Measurements from ENCODE around the gene PRMT2. TPM values are rescaled to one million over a fixed set of nuclear protein-coding genes. Genes with fewer than 3 reads are reported as not detected.
A peak's percentile ranks its signal among the peaks of the same experiment; 100 is the strongest.

PRMT2 gene
- total and polyA plus RNA-seq, 2 experiments from 2014 or later: 51.9 to 56.9 TPM

- peaks cover 24% of the 10 kb centered on the region for H3K36me3 ChIP-seq (ENCODE audit: insufficient read depth)
- no peaks in the 10 kb centered on the region for H3K4me1 Mint-ChIP-seq
- H3K27me3 Mint-ChIP-seq (ENCODE audit: insufficient read depth, low read depth, poor library complexity): peaks cover 8% of the 10 kb centered on the region
- H3K79me2 ChIP-seq (replicated peaks; ENCODE audit: insufficient read depth): no peaks in the 10 kb centered on the region; the same call in 1 of the 2 replicates
- peaks cover 78% of the 10 kb centered on the region for H3K36me3 Mint-ChIP-seq (ENCODE audit: low read depth)
- H4K20me1 ChIP-seq (replicated peaks; ENCODE audit: insufficient read depth): peaks cover 11% of the 10 kb centered on the region
- H3K4me2 ChIP-seq: no peak overlapping the region
- TF ChIP-seq EZH2 (IDR thresholded peaks at IDR 0.05; ENCODE audit: low read depth, unreplicated experiment) (no peak), ZNF114 (CRISPR knock-in tag; IDR thresholded peaks at IDR 0.05) (no peak), ZNF331 (CRISPR knock-in tag; IDR thresholded peaks at IDR 0.05; ENCODE audit: low read depth) (no peak), NANOG (IDR thresholded peaks at IDR 0.05; ENCODE audit: borderline replicate concordance) (no peak), EZH2phosphoT487 (IDR thresholded peaks at IDR 0.05; ENCODE audit: unreplicated experiment) (no peak), POLR2AphosphoS5 (IDR thresholded peaks at IDR 0.05; ENCODE audit: low read depth) (no peak), JUNB (IDR thresholded peaks at IDR 0.05; ENCODE audit: unreplicated experiment) (no peak), REST (IDR thresholded peaks at IDR 0.05; ENCODE audit: unreplicated experiment) (no peak), CREB1 (CRISPR knock-in tag; IDR thresholded peaks at IDR 0.05; ENCODE audit: low read depth) (no peak), CTCF (conservative IDR thresholded peaks at IDR 0.05; ENCODE audit: low read depth in 2 of 2) (no peak), ZNF462 (CRISPR knock-in tag; IDR thresholded peaks at IDR 0.05) (no peak), ETS1 (IDR thresholded peaks at IDR 0.05) (no peak), STAT1 (IDR thresholded peaks at IDR 0.05; ENCODE audit: unreplicated experiment) (no peak)
- H3K4me3 ChIP-seq: no peak overlapping the region
- H3K27ac Mint-ChIP-seq: peak overlapping the region; percentile 62; the same call in 1 of the 2 replicates
- H3K9me2 ChIP-seq (ENCODE audit: insufficient read depth): 0 out of 2 replicates have a peak, but pooled peaks cover 6% of the 10 kb centered on the region
- H3K9me3 Mint-ChIP-seq: no peaks in the 10 kb centered on the region
- H2AFZ ChIP-seq: no peak overlapping the region
- no peaks in the 10 kb centered on the region for H3K27me3 ChIP-seq (ENCODE audit: insufficient read depth)
- no peak overlapping the region for H3K27ac ChIP-seq (ENCODE audit: low read depth)
- no peaks in the 10 kb centered on the region for H3K4me1 ChIP-seq (ENCODE audit: insufficient read depth)
- no peak overlapping the region for H3K4me3 Mint-ChIP-seq
- H3F3A ChIP-seq (replicated peaks; ENCODE audit: low read depth): no peaks in the 10 kb centered on the region
- ATAC-seq (no peak), DNase-seq (ENCODE audit: low spot score) (no peak)
Observed at GRCh38 chr21:46649356-46649755, 13.9 kb downstream of the PRMT2 start.

Measured in GM23338 (cell line).